GM23248 (cell line): Measurements from ENCODE around the gene VWA5B2. TPM values are rescaled to one million over a fixed set of nuclear protein-coding genes. Genes with fewer than 3 reads are reported as not detected.

Experiments
- DNase-seq: peaks from one replicate; pipeline ENCODE4 v3.0.0-alpha.2; 2015
- H2AFZ ChIP-seq: fragments of 200-600 bp; sonication (generic); 2 replicates; pipeline ENCODE4 v1.6.1; 2016; ENCODE audit warnings: antibody characterized with exemption
- H3F3A ChIP-seq: fragments of 200-600 bp; sonication (generic); 2 replicates; pipeline ENCODE4 v1.6.1; 2016; ENCODE audit warnings: mild to moderate bottlenecking, antibody characterized with exemption, mixed run types; ENCODE audit not compliant: insufficient read depth
- H3K27ac ChIP-seq: fragments of 200-600 bp; sonication (generic); 2 replicates; pipeline ENCODE4 v1.5.1; 2016; ENCODE audit warnings: mild to moderate bottlenecking
- H3K27me3 ChIP-seq: fragments of 200-600 bp; sonication (generic); replicated peaks from 2 replicates; pipeline ENCODE4 v1.6.1; 2016; ENCODE audit warnings: mild to moderate bottlenecking; ENCODE audit not compliant: insufficient read depth
- H3K36me3 ChIP-seq: fragments of 200-600 bp; sonication (generic); 2 replicates; pipeline ENCODE4 v1.6.1; 2016; ENCODE audit warnings: low read depth, mild to moderate bottlenecking
- H3K4me1 ChIP-seq: fragments of 200-600 bp; sonication (generic); 2 replicates; pipeline ENCODE4 v1.6.1; 2016; ENCODE audit warnings: mild to moderate bottlenecking; ENCODE audit not compliant: insufficient read depth
- H3K4me2 ChIP-seq: fragments of 200-600 bp; sonication (generic); one replicate; pipeline ENCODE4 v1.6.1; 2016; ENCODE audit warnings: mild to moderate bottlenecking; ENCODE audit not compliant: unreplicated experiment
- H3K4me3 ChIP-seq: fragments of 200-600 bp; sonication (generic); 2 replicates; pipeline ENCODE4 v1.5.1; 2016; ENCODE audit warnings: mild to moderate bottlenecking
- H3K79me2 ChIP-seq: fragments of 200-600 bp; sonication (generic); 2 replicates; pipeline ENCODE4 v1.6.1; 2016; ENCODE audit warnings: mild to moderate bottlenecking; ENCODE audit not compliant: insufficient read depth
- H3K9ac ChIP-seq: fragments of 200-600 bp; sonication (generic); 2 replicates; pipeline ENCODE4 v1.6.1; 2016; ENCODE audit warnings: mild to moderate bottlenecking
- H3K9me2 ChIP-seq: fragments of 200-600 bp; sonication (generic); 2 replicates; pipeline ENCODE4 v1.6.1; 2016; ENCODE audit warnings: mixed run types, mild to moderate bottlenecking, moderate library complexity; ENCODE audit not compliant: insufficient read depth
- H3K9me3 ChIP-seq: fragments of 200-600 bp; sonication (generic); one replicate; pipeline ENCODE4 v1.6.1; 2017; ENCODE audit warnings: low read depth
- H4K20me1 ChIP-seq: fragments of 200-600 bp; sonication (generic); 2 replicates; pipeline ENCODE4 v1.6.0; 2016; ENCODE audit not compliant: insufficient read depth
- EZH2 ChIP-seq: fragments of 200-600 bp; sonication (generic); IDR thresholded peaks from 2 replicates; pipeline ENCODE4 v1.6.1; 2018; ENCODE audit warnings: antibody characterized with exemption, mild to moderate bottlenecking; ENCODE audit not compliant: insufficient read depth, poor library complexity, severe bottlenecking
- EZH2phosphoT487 ChIP-seq: fragments of 200-600 bp; sonication (generic); IDR thresholded peaks from 2 replicates; pipeline ENCODE4 v1.6.1; 2018; ENCODE audit warnings: antibody characterized with exemption, moderate library complexity, mild to moderate bottlenecking, low read depth; ENCODE audit not compliant: insufficient read depth
- WGBS, 2 experiments: methylation state at CpG; one replicate each; pipeline ENCODE4 v1.1.6; 2015 to 2017; ENCODE audit warnings: low lambda C conversion rate in 2 of 2, low coverage in 1 of 2; ENCODE audit errors: missing lambda C conversion rate in 2 of 2; 5-methylcytosine and 5-hydroxymethylcytosine counted together
- in situ Hi-C: fragments of 300-500 bp; cut with MboI; formaldehyde crosslinking; loops from 2 replicates; pipeline ENCODE4 v1.15.0; 2020
- polyA plus RNA-seq: library from polyadenylated mRNA; unstranded; fragments of >200 nt; fragmentation: Nextera tagmentation; extraction: Ambion mirVana; gene quantifications from 2 replicates; pipeline ENCODE4 v1.2.1, GENCODE V29; 2016
- total RNA-seq: library from RNA; depleted of rRNA; stranded (reverse); fragments of >200 nt; shearing (Covaris generic); gene quantifications from 2 replicates; pipeline ENCODE4 v1.2.3, GENCODE V29; 2014

The VWA5B2 gene
- total and polyA plus RNA-seq, 2 experiments from 2014 or later, result not detected

DNA sequence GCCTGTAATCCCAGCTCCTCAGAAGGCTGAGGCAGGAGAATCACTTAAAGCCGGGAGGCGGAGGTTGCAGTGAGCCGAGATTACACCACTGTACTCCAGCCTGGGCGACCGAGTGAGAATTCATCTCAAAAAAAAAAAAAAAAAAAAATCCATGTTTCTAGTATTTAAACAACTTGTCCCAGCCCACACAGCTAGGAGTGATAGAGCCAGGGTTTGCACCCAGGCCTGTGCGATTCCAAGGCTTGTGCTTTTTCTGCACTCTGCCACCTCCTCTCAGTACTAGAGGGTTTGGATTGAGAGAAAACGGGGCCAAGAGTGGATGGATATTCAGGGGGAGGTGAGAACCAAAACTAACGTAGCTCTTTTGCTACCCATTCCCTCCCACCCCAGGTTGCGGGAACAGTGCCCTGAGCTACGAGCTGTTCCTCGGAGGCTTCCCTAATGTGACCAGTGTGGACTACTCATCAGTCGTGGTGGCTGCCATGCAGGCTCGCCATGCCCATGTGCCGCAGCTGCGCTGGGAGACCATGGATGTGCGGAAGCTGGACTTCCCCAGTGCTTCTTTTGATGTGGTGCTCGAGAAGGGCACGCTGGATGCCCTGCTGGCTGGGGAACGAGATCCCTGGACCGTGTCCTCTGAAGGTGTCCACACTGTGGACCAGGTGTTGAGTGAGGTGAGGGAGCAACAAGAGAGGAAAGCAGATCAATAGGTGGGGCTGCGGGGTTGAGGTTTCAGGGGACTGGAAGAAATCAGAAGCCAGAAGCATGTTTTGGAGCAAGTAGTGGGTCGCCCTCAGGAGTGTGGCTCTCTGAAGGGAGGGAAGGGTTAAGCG lies 27.9 kb downstream of the VWA5B2 start:
- Histone ChIP-seq H3K9me2 (no peaks in the 10 kb centered on the region), H3K4me1 (0 out of 2 replicates have a peak, but pooled peaks cover 2% of the 10 kb centered on the region), H3K9ac (no peak overlapping the region), H3K27me3 (no peaks in the 10 kb centered on the region), H3K4me3 (no peak overlapping the region), H3K27ac (no peak overlapping the region), H2AFZ (no peak overlapping the region), H3K9me3 (no peaks in the 10 kb centered on the region), H3K79me2 (no peaks in the 10 kb centered on the region), H3F3A (peaks cover 6% of the 10 kb centered on the region; the same call in 1 of the 2 replicates), H3K36me3 (no peaks in the 10 kb centered on the region), H4K20me1 (no peaks in the 10 kb centered on the region), H3K4me2 (no peak overlapping the region)
- WGBS, 2 experiments, result 85 to 88% methylated on average over 23 of the region's 23 CpGs
- DNase-seq, result no peak
- TF ChIP-seq EZH2phosphoT487, result no peak
- in situ Hi-C loops, result loop anchor here (10.0 kb wide), 1 partner anchor 362 kb away; no protein-coding TSS in a partner anchor

DNA sequence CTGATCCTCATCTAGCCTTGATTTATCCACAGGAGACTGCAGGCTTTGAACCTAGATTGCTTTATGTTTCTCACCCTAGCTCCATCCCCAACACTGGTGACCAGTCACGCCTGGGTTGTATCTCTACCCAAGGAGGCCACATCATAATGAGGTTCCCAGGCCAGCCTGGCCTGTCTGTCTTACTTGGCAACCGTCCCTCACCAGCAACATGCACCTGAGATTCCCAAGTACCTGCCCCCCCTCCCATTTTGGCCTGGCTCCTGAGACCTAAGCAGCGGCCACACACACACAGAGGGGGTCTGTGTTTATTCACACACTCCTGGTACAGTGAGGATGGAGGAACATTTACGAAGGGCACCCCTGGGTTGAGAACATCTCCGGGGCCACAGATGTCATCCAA lies 29.5 kb downstream of the VWA5B2 start:
- no peak overlapping the region for H3K4me2 ChIP-seq
- no peaks in the 10 kb centered on the region for H3K79me2 ChIP-seq
- WGBS, 2 experiments, result 84 to 92% methylated on average over 5 of the region's 5 CpGs
- H3F3A ChIP-seq, result peaks cover 6% of the 10 kb centered on the region; the same call in 1 of the 2 replicates
- in situ Hi-C loops, result loop anchor here (10.0 kb wide), 1 partner anchor 364 kb away; no protein-coding TSS in a partner anchor
- TF ChIP-seq EZH2phosphoT487 (no peak), EZH2 (no peak)
- H3K9me3 ChIP-seq, result no peaks in the 10 kb centered on the region
- H3K9me2 ChIP-seq, result no peaks in the 10 kb centered on the region
- H3K4me3 ChIP-seq, result no peak overlapping the region
- no peak for DNase-seq
- H3K9ac ChIP-seq, result no peak overlapping the region
- H3K36me3 ChIP-seq, result no peaks in the 10 kb centered on the region
- H3K27me3 ChIP-seq, result 0 out of 2 replicates have a peak, but pooled peaks cover 4% of the 10 kb centered on the region
- H4K20me1 ChIP-seq, result no peaks in the 10 kb centered on the region
- 0 out of 2 replicates have a peak, but pooled peaks cover 2% of the 10 kb centered on the region for H3K4me1 ChIP-seq
- H3K27ac ChIP-seq, result no peak overlapping the region
- H2AFZ ChIP-seq, result no peak overlapping the region

DNA sequence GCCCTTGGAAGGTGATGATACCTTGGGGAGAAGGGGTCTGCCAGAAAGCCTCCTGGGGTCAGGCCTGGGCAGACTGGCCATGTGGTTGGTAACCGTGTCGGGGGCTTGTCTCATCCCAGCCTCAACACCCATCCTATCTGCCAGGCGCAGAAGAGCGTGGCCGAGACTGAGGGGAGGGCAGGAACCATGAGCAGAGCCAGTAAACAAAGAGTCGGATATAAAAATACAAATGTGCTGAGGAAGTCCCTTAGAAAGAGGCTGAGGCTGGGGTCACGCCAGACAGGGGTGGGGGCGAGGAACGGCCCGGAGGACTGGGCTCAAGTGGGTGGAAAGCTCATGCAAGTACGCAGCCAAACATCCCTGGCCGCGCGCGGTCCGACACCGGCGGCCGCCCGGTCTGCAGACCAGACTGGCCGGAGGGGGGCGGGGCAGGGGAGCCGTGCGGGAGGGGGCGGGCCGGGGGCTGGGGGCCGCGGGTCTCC lies 30.1 kb downstream of the VWA5B2 start:
- WGBS, 2 experiments, result 35% methylated on average over 12 to 20 of the region's 28 CpGs
- in situ Hi-C loops, result loop anchor here (10.0 kb wide), 1 partner anchor 365 kb away; no protein-coding TSS in a partner anchor
- Histone ChIP-seq H3K79me2 (no peaks in the 10 kb centered on the region), H3K27ac (no peak overlapping the region), H3K36me3 (no peaks in the 10 kb centered on the region), H3K4me3 (no peak overlapping the region), H3K4me2 (no peak overlapping the region), H3K9me2 (no peaks in the 10 kb centered on the region), H3K9ac (no peak overlapping the region), H3K4me1 (0 out of 2 replicates have a peak, but pooled peaks cover 2% of the 10 kb centered on the region), H3F3A (peaks cover 6% of the 10 kb centered on the region; the same call in 1 of the 2 replicates), H3K9me3 (no peaks in the 10 kb centered on the region), H4K20me1 (no peaks in the 10 kb centered on the region), H2AFZ (no peak overlapping the region), H3K27me3 (0 out of 2 replicates have a peak, but pooled peaks cover 4% of the 10 kb centered on the region)
- no peak for TF ChIP-seq EZH2phosphoT487
- TF ChIP-seq EZH2, result no peak
- no peak for DNase-seq

DNA sequence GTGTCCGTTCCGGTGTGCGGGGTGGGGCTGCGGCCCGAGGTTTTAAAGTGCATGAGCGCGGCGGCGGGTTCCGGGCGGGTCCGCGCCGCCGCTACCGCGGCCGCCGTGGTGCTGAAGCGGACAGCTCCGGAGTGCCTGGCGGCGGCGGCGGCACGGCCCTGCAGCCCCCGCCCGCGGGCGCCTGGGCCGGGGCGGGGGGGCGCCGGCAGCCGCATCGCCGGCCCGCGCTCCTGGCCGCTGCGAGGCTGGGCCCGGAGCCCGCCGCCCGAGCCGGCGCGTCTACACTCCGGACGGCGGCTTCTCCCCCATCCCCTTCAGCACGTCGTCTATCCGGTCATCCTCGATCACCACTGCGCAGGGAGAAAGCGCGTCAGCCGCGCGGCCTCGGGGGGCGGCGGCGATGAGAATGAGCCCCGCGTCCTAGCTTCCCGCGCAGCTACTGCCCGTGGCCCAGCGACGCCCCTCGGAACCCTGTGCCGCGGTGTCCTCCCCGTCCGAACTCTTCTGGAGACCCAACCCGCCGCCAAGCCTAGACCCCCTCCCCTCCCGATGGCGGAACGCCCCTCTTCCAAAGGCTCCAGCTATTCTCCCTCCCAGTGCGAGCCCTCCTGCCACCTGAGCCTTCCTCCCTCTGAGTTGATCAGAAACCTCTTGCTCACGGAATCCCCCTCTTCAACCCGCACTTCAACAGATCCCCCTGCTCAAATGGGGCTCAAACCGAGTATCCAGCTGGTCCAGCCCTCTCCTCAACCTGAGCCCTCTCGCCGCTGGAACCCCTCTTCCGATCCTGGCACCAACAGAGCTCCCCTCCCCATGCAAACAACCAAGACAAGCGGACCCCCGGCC lies 30.7 kb downstream of the VWA5B2 start:
- 3 to 7% methylated on average over 38 to 41 of the region's 91 CpGs for WGBS, 2 experiments
- Histone ChIP-seq H3K79me2 (no peaks in the 10 kb centered on the region), H3K4me1 (0 out of 2 replicates have a peak, but pooled peaks cover 2% of the 10 kb centered on the region), H3K9me2 (no peaks in the 10 kb centered on the region), H3F3A (peaks cover 6% of the 10 kb centered on the region; the same call in 1 of the 2 replicates), H3K9ac (no peak overlapping the region), H4K20me1 (no peaks in the 10 kb centered on the region), H2AFZ (peak overlapping the region; percentile 75; the same call in 1 of the 2 replicates), H3K27me3 (0 out of 2 replicates have a peak, but pooled peaks cover 4% of the 10 kb centered on the region), H3K4me2 (peak overlapping the region; percentile 90), H3K36me3 (no peaks in the 10 kb centered on the region), H3K4me3 (peak overlapping the region; percentile 72), H3K27ac (no peak overlapping the region), H3K9me3 (no peaks in the 10 kb centered on the region)
- in situ Hi-C loops, result loop anchor here (10.0 kb wide), 1 partner anchor 365 kb away; no protein-coding TSS in a partner anchor
- peak; percentile 68 for DNase-seq
- TF ChIP-seq EZH2phosphoT487, result no peak
- TF ChIP-seq EZH2, result no peak
